ENCODE results near the gene UBE2Q2. TPM values are rescaled to one million over a fixed set of nuclear protein-coding genes. Genes with fewer than 3 reads are reported as not detected.

The UBE2Q2 gene
- total and polyA plus RNA-seq, 2 of the 4 experiments (the other 2 are of a cell fraction) = 18.0 to 28.9 TPM

- peaks cover 23 to 60% of the 10 kb centered on the region in 2 experiments for H3K79me1 ChIP-seq (ENCODE audit: low read depth in 1 of 2, low read length in 2 of 2)
- intact Hi-C loops (cut with micrococcal nuclease) (no loop called here), dilution Hi-C loops (cut with HindIII; ENCODE audit: low sequenced_read_pairs, unreplicated experiment) (no loop called here), in situ Hi-C loops (cut with MboI; ENCODE audit: low sequenced_read_pairs) (no loop called here)
- H2BK20ac ChIP-seq (ENCODE audit: low read depth, low read length) = no peak overlapping the region
- H3K9me3 ChIP-seq (ENCODE audit: control insufficient read depth, insufficient read depth, low read length) = no peaks in the 10 kb centered on the region
- no peak overlapping the region for H3K18ac ChIP-seq (ENCODE audit: low read depth, low read length)
- no peak overlapping the region for H3K14ac ChIP-seq (replicated peaks; ENCODE audit: low read depth, low read length)
- no peak for TF ChIP-seq SMC3 (IDR thresholded peaks at IDR 0.05; ENCODE audit: low read depth, low read length)
- no peak overlapping the region for H3K23ac ChIP-seq (ENCODE audit: low read depth, low read length)
- no peak overlapping the region for H4K91ac ChIP-seq (ENCODE audit: insufficient read depth, low read depth, low read length)
- no peak overlapping the region for H4K8ac ChIP-seq (ENCODE audit: low read depth in 2 of 2, low read length in 2 of 2)
- WGBS, 2 experiments (ENCODE audit: extremely low coverage in 2 of 2, insufficient read length in 1 of 2) = no CpG with 5 or more reads among the region's 1 CpG
- H3K4me2 ChIP-seq (ENCODE audit: low read depth, low read length) = no peak overlapping the region
- H3K9ac ChIP-seq (ENCODE audit: low read depth, low read length) = no peak overlapping the region
- no peak overlapping the region for H4K5ac ChIP-seq (ENCODE audit: low read depth, low read length)
- H2AK5ac ChIP-seq (ENCODE audit: low read depth, low read length) = no peak overlapping the region
- peaks cover 12% of the 10 kb centered on the region for H3K9me1 ChIP-seq (ENCODE audit: insufficient read depth, low read length)
- no peaks in the 10 kb centered on the region for H3K27me3 ChIP-seq (ENCODE audit: control insufficient read depth, insufficient read depth, low read length)
- no peak overlapping the region for H2BK120ac ChIP-seq (ENCODE audit: low read depth, low read length)
- H3K36me3 ChIP-seq (ENCODE audit: control insufficient read depth, insufficient read depth, low read length) = peaks cover 14% of the 10 kb centered on the region
- peaks cover 30% of the 10 kb centered on the region for H4K20me1 ChIP-seq (ENCODE audit: insufficient read depth, low read length)
- no peak overlapping the region for H2AFZ ChIP-seq (replicated peaks; ENCODE audit: low read length, poor library complexity)
- no peak for DNase-seq
- no peak overlapping the region for H2AK9ac ChIP-seq (replicated peaks; ENCODE audit: low read depth, low read length, poor library complexity)
- no TSS peak for BruUV-seq (replicated peaks)
- no peak overlapping the region for H3K4me3 ChIP-seq (ENCODE audit: insufficient read depth, low read depth, low read length)
- peaks cover 4% of the 10 kb centered on the region for H3K4me1 ChIP-seq (ENCODE audit: control insufficient read depth, insufficient read depth, low read length)
- CTCF ChIA-PET = interaction anchor here (0.6 to 1.1 kb wide), 2 partner anchors 10 to 11 kb away, joined by 3 to 4 read pairs; no protein-coding TSS in a partner anchor
- H3K27ac ChIP-seq (ENCODE audit: insufficient read depth, low read length) = no peak overlapping the region
- POLR2A ChIA-PET (ENCODE audit: unreplicated experiment) = no interaction called here
- no peak overlapping the region for H2BK15ac ChIP-seq (ENCODE audit: low read depth, low read length)
- ATAC-seq (ENCODE audit: low read depth) = no peak
- H2BK5ac ChIP-seq (ENCODE audit: low read depth, low read length, poor library complexity, severe bottlenecking) = no peak overlapping the region
- H3K56ac ChIP-seq (ENCODE audit: extremely low read depth, insufficient read depth, low read length) = no peak overlapping the region
- no peak overlapping the region for H3K4ac ChIP-seq (ENCODE audit: low read depth, low read length)
Observed at GRCh38 chr15:75918135-75918534, 74.9 kb downstream of the UBE2Q2 start.
